Measurements from ENCODE around the gene TENM3. TPM values are rescaled to one million over a fixed set of nuclear protein-coding genes. Genes with fewer than 3 reads are reported as not detected.

TENM3 gene
- total RNA-seq, 4 donors from 2014 or later = 29.8 to 58.5 (median 35.9) TPM

GRCh38 chr4:182649698-182650477 is 406.7 kb downstream of the TENM3 start:
- no peak for TF ChIP-seq CTCF (IDR thresholded peaks at IDR 0.05; ENCODE audit: low read depth)

GRCh38 chr4:182653596-182653995 is 410.4 kb downstream of the TENM3 start:
- TF ChIP-seq CTCF (IDR thresholded peaks at IDR 0.05; ENCODE audit: low read depth) = no peak

GRCh38 chr4:182655340-182655739 is 412.1 kb downstream of the TENM3 start:
- no peak for TF ChIP-seq CTCF (IDR thresholded peaks at IDR 0.05; ENCODE audit: low read depth)

- no peak for TF ChIP-seq CTCF (IDR thresholded peaks at IDR 0.05; ENCODE audit: low read depth)
Observed at GRCh38 chr4:182662551-182662950, 419.3 kb downstream of the TENM3 start.

GRCh38 chr4:182671231-182671630 is 428.0 kb downstream of the TENM3 start:
- no peak for TF ChIP-seq CTCF (IDR thresholded peaks at IDR 0.05; ENCODE audit: low read depth)

GRCh38 chr4:182671749-182672148 is 428.5 kb downstream of the TENM3 start:
- TF ChIP-seq CTCF (IDR thresholded peaks at IDR 0.05; ENCODE audit: low read depth) = no peak

- TF ChIP-seq CTCF (IDR thresholded peaks at IDR 0.05; ENCODE audit: low read depth) = no peak
Observed at GRCh38 chr4:182678590-182678989, 435.4 kb downstream of the TENM3 start.
